ENCODE results near the gene USO1. TPM values are rescaled to one million over a fixed set of nuclear protein-coding genes. Genes with fewer than 3 reads are reported as not detected.
"Not testable (repeated sequence)": the region's sequence is repeated elsewhere in the genome, so short reads cannot be mapped to it uniquely, and the experiment has no call there.

The USO1 gene
- total and polyA plus RNA-seq, 12 donors: 27.4 to 109 (median 69.8) TPM

DNA sequence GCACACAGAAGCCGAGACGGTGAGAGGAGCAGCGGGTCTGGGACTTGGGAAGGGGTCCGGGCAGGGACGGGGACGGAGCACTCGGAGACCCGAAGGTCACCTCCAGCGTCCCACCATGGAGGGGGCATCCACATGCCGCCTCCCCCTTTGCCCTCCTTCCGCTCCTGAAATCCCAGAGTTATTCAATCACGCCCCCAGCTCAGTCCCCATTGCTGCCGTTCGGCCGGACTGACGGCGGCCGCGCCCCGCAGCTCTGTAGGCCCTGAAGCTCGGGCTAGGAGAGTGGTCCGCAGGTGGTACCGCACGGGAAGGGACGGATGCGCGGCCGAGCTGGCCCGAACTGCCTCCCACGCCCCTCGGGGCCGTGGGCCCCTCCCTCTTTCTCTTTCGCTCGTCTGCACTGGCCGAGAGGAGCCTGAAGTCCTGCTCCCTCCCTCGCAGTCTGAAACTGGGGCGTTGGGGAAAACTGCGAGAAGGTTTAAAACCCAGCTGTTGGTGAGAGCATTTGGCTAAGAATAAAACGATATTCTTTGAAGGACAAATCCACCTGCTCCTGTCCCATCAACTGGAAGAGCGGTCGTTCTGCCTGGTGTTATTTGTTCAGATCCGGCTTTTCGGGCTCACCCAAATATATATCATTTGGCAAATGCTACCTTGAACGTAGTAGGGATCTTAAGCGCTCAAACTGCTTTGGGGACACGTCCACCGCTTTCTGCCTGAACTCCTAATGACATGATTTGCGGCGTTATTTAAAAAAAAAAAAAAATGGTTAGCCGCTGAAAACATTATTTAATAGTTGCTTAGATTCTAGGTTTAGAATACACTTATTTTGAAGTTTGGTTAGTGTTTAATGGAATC is 719 bp downstream of the USO1 start:
- H3K36me3 ChIP-seq (replicated peaks in 1 of 2): no peaks in the 10 kb centered on the region
- 0 to 2% (median 0%) methylated on average over 14 to 50 of the region's 50 CpGs for WGBS, 4 donors
- H3K4me1 ChIP-seq (replicated peaks in 1 of 2): peaks cover 38 to 58% of the 10 kb centered on the region in 2 donors
- no peaks in the 10 kb centered on the region for H3K9me3 ChIP-seq (replicated peaks in 1 of 3)
- no peaks in the 10 kb centered on the region for H3K27me3 ChIP-seq
- peak overlapping the region; percentile 83 to 99 (median 99) for H3K27ac ChIP-seq
- intact Hi-C loops (cut with DNase I): loop anchor here in 1 of 2 donors (10.0 kb wide), 1 partner anchor 50 kb away; the partner anchor contains the start of gene G3BP2
- TF ChIP-seq POLR2A (IDR thresholded peaks at IDR 0.05): peak in 1 of 2 donors; percentile 71
- TF ChIP-seq, protein P1, sequence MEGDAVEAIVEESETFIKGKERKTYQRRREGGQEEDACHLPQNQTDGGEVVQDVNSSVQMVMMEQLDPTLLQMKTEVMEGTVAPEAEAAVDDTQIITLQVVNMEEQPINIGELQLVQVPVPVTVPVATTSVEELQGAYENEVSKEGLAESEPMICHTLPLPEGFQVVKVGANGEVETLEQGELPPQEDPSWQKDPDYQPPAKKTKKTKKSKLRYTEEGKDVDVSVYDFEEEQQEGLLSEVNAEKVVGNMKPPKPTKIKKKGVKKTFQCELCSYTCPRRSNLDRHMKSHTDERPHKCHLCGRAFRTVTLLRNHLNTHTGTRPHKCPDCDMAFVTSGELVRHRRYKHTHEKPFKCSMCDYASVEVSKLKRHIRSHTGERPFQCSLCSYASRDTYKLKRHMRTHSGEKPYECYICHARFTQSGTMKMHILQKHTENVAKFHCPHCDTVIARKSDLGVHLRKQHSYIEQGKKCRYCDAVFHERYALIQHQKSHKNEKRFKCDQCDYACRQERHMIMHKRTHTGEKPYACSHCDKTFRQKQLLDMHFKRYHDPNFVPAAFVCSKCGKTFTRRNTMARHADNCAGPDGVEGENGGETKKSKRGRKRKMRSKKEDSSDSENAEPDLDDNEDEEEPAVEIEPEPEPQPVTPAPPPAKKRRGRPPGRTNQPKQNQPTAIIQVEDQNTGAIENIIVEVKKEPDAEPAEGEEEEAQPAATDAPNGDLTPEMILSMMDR (IDR thresholded peaks at IDR 0.05): no peak
- H3K4me3 ChIP-seq: peak overlapping the region; percentile 53 to 86 (median 62)
- peak; percentile 71 to 88 (median 81) for DNase-seq

GRCh38 chr4:75725942-75726538 is 1.7 kb downstream of the USO1 start:
- H3K4me3 ChIP-seq: peak overlapping the region in 1 of 4 donors; percentile 66
- not testable (repeated sequence) for H3K27me3 ChIP-seq; DNase-seq; H3K9me3 ChIP-seq (replicated peaks in 1 of 3); H3K36me3 ChIP-seq (replicated peaks in 1 of 2)
- 57 to 70% (median 63%) methylated on average over 20 of the region's 20 CpGs for WGBS, 4 donors
- intact Hi-C loops (cut with DNase I): loop anchor here in 1 of 2 donors (10.0 kb wide), 1 partner anchor 51 kb away; the partner anchor contains the start of gene G3BP2
- peaks cover 46 to 67% of the 10 kb centered on the region in 2 donors for H3K4me1 ChIP-seq (replicated peaks in 1 of 2)
- peak overlapping the region; percentile 26 to 99 (median 97) for H3K27ac ChIP-seq

GRCh38 chr4:75726577-75726976 is 2.2 kb downstream of the USO1 start:
- H3K9me3 ChIP-seq (replicated peaks in 1 of 3): no peaks in the 10 kb centered on the region
- TF ChIP-seq, protein P1 (IDR thresholded peaks at IDR 0.05): no peak
- TF ChIP-seq POLR2A (IDR thresholded peaks at IDR 0.05): no peak
- peaks cover 51 to 70% of the 10 kb centered on the region in 2 donors for H3K4me1 ChIP-seq (replicated peaks in 1 of 2)
- no peak for DNase-seq
- no peak overlapping the region for H3K27ac ChIP-seq
- intact Hi-C loops (cut with DNase I): loop anchor here in 1 of 2 donors (10.0 kb wide), 1 partner anchor 52 kb away; the partner anchor contains the start of gene G3BP2
- H3K27me3 ChIP-seq: no peaks in the 10 kb centered on the region
- peak overlapping the region in 1 of 4 donors; percentile 7 for H3K4me3 ChIP-seq
- no peaks in the 10 kb centered on the region for H3K36me3 ChIP-seq (replicated peaks in 1 of 2)
- WGBS, 4 donors: 74 to 86% (median 83%) methylated on average over 3 of the region's 3 CpGs

- H3K27me3 ChIP-seq: no peaks in the 10 kb centered on the region
- DNase-seq: no peak
- no peak overlapping the region for H3K27ac ChIP-seq
- H3K4me1 ChIP-seq (replicated peaks in 1 of 2): peaks cover 51 to 72% of the 10 kb centered on the region in 2 donors
- TF ChIP-seq, protein P1 (IDR thresholded peaks at IDR 0.05): no peak
- TF ChIP-seq POLR2A (IDR thresholded peaks at IDR 0.05): no peak
- intact Hi-C loops (cut with DNase I): loop anchor here in 1 of 2 donors (10.0 kb wide), 1 partner anchor 52 kb away; the partner anchor contains the start of gene G3BP2
- 88 to 100% (median 94%) methylated on average over 1 of the region's 1 CpG for WGBS, 4 donors
- peak overlapping the region in 1 of 4 donors; percentile 7 for H3K4me3 ChIP-seq
- H3K9me3 ChIP-seq (replicated peaks in 1 of 3): no peaks in the 10 kb centered on the region
- no peaks in the 10 kb centered on the region for H3K36me3 ChIP-seq (replicated peaks in 1 of 2)
Measured at GRCh38 chr4:75727073-75727472, 2.7 kb downstream of the USO1 start.

Data from adrenal gland (tissue), 12 donors.